GM10847 (cell line): ENCODE data around the gene PSMD7.

Experiments
- POLR2A ChIP-seq: IDR thresholded peaks from 2 replicates; pipeline ENCODE4 v1.6.1; 2011; ENCODE audit not compliant: insufficient read length; ENCODE audit errors: extremely low read depth

Gene PSMD7

DNA sequence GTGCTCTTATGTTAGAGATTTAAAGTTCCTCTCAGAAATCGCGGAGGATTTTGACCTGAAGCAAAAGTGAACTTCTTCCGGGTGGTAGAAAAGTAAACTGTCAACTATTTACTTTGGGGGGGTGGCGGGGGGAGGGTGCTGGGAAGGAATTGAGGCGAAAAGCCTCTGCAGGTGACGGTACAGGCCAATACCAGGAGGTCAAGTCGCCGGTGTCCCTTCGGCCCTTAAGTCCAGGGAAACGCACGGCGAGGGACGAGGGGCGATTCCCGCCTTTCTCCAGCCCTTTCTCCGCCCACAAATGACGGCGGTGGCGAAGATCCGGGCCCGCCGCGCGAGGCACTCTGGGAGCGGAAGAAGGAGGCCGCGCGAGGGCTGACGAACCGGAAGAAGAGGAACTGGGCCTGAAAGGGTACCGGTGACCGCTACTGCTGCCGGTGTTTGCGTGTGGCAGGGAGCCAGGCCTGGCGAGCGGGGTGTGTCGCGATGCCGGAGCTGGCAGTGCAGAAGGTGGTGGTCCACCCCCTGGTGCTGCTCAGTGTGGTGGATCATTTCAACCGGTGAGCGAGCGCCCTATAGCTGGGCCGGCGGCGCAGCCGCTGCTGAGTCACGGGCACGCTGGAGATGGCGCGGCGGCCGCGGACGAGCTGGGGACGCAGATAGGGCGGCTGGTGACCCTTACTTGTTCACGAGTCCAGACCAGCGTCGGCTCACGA, at the start of gene PSMD7:
TSS of gene PSMD7 (plus strand) at position 383 of the 713 bp plus-strand sequence. CDS start at position 484, 101 bp downstream.
- peak; percentile 85 for TF ChIP-seq POLR2A

DNA sequence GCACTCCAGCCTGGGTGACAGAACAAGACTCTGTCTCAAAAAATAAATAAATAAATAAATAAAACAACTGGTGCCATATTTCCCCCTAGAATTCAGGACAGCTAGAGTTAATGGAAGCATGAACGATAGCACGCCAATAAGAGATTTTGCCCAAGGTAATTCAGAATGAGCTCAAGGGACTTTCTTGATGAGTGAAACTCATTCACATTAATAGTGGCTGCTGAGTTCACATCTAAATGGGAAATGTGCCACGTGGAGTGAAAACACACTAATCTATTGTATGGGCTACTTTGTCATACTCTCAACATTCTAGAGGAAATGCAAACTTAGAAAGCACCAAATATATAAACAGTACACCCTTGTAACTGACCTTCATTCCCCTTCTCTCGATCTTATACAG, 47.4 kb upstream of the PSMD7 start:
- no peak for TF ChIP-seq POLR2A

DNA sequence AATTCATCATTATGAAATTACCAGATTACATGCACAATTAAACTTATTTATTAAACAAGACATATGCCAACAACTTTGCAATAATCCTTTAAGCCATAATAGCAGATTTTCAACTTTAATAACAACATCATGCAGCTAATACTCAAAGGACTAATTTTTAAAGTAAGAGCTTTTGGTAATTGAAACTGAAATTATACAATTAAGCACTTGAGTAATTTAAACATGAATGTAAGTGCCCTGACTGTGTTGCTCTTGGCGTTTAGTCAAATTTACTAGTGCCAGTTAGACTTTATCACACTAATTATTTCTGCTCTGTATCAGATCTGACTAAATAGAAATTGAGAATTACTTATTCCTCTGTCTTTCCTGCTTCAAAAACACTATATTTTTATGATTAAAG, 46.8 kb upstream of the PSMD7 start:
- TF ChIP-seq POLR2A = no peak

DNA sequence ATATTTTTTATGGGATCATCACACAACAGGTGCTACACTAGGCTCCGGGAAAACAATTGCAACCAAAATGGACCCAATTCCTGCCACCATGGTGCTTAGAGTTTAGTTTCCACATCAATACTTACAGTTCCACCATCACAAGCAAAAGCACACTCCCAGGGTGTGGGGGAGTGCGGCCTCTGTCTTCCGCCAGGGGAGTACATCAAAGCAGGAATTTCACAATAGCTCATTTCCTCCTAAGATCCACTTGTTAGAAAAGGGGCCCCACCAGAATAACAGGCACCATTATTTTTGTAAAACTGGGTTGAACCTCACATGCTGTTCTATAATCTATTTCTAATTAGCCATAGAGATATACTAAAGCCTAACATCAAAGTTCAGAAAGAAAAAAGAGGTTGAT, 44.3 kb upstream of the PSMD7 start:
- TF ChIP-seq POLR2A = no peak

DNA sequence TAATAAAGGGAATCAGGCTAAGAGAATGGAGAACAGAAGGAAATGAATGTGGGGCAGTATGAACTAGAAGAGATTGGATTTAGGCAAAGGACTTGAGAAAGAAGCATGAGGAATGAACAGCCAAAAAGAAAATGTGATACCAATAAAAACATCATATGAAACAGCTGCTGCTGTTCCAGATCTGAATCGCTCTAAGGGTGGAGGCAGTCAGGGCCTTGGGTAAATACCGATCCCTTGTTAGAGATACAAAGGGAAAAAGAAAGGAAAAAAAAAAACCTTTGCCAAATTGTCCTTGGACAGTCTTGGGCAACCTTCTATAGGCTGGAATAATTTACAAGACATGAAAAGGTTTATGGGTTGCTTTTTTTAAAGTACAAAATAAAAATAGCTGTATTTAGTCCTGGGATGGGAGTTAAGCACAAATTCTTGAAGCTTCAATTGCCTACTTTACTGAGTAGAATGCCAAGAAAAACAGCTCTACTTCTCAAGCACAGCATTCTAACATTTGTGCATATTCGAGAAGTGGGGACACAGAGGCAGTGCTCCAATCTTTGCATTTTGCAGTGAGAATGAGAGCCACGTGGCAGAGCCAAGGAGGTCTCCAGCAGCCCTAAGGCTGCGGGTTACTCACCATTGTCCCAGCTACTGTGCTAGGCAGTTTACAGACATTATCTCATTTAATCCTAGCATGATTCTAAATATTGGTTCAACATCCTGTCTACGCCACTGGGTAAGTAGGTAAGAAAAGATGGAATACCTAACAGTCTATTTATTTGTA, 43.3 kb upstream of the PSMD7 start:
- no peak for TF ChIP-seq POLR2A

DNA sequence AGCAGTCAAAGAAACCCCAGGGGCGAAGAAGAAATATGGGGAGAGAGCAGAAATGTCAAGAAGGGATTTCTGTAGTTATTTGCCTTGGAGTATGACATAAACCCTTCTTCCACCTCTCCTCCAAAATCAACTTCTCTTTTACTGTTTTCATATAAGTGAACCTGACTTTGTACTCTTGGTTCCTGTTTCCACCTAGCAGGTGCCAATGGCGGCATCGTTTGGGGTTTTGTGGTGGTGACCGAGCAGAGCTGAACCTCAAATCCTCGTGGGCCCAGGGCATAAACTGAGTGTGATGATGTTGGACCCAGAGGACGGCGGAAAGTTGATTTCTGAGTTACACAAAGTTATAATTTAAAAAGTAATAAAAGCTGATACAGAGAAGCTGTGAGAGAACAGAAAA, 39.6 kb upstream of the PSMD7 start:
- no peak for TF ChIP-seq POLR2A

DNA sequence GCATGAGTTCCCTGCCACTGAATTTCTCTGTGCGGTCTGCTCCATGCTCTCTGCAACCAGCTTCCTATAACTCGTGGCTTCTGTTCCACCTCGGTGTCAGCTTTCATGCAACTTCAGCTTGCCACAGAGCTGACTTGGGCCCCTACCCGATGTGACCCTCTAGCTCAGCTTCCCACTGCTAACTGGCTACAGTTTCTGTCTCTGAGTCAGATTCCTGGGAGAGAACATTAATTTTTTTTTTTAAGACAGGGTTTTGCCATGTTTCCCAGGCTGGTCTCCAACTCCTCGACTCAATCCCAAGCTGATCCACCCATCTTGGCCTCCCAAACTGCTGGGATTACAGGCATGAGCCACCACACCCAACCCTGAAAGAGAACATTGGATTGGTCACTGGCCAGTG, 35.5 kb upstream of the PSMD7 start:
- no peak for TF ChIP-seq POLR2A

DNA sequence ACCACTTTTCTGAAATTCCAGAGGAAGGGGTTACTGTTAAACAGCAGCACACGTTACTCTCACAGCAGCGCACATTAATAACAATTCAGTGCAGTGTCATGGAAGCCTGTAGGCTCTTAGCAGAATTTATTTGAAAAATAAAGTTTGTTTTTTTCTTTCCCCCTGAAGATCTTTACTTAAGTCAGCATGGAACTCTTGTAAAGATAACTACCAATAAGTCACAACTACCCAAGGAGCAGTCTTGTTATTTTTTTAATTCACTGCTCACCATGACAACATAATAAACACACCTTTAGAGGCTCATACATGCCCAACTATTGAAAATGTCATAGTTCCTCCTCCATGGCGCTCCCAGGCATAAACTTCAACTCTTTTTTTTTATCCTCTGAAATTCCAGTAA, 31.8 kb upstream of the PSMD7 start:
- no peak for TF ChIP-seq POLR2A

DNA sequence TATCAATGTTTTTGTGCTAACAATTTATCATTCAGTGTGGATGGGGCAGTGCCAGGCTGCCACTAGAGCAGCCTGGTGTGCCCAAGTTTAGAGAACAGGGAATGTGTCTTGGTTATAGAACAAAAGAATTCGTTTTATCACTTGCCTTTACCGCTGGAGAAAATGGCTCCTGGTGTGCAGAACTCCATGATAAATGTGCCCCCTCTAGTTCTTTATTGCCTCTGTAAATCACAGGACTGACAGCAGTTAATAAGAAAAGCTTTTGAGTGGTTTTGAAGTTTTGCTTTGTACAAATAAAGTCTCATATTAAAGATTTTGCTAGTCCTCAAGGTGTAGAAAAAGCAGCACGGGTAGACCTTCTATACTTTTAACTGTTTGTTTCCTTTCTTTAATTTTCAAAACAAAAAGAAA, 28.2 kb upstream of the PSMD7 start:
- TF ChIP-seq POLR2A = no peak

DNA sequence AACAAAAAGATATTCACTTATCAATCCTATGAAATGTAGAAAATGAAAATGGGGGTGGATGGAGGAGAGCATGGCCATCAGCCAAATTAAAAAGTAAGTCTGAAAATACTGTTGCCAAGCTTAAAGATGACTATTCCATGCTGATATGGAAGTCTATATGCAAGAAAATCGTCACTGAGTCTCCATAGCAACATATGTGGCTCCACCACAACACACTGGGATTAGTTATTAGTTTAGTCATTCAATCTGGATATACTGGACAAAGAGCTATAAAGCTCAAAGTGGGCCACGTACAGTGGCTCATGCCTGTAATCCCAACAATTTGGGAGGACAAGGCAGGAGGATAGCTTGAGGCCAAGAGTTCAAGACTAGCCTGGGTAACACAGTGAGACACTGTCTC, 24.7 kb upstream of the PSMD7 start:
- no peak for TF ChIP-seq POLR2A

DNA sequence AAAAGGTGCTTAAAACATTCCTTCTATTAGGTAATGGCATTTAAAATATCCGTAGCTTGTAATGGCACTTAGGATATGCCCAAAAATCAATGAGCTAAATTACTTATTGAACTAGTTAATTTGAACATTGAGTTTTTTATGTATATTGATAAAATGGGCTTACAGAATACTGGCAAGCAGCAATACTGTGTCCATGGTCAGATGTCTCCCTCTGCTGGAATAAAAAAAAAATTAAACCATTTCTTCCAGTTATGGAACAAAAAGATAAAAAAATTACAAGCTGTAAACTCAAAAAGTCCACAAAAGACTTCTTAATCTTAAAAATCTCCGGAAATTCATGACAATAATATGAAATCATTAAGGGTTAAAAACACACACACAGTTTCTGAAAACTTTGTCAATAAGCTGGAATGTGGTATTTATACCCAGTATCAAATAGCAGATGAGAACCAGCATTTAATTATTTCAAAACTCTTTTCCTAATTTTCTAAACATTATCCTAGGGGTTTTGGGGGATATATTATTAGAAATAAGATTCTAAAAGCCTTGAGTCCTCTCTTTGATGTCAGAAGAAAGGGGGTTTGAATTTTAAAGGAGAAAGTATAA, 21.5 kb upstream of the PSMD7 start:
- no peak for TF ChIP-seq POLR2A

DNA sequence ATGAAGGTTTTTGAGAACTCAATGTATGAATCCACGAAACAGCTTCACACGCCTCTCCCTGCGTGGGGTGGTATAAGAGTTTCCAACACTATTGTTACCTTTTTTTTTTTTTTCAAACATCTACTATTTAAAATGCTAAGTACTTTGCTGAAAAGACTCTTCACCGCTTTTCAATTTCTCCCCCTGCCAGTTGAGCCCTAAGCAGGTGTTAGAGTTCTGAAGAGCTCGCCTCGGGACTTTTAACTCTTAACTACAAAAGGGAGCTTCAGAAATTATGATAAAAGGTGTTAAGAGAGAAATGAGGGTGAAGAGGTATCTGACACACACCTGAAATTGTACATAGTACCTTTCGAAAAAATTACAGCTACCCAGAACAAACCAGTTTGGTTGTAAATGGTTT, 20.9 kb upstream of the PSMD7 start:
- no peak for TF ChIP-seq POLR2A

DNA sequence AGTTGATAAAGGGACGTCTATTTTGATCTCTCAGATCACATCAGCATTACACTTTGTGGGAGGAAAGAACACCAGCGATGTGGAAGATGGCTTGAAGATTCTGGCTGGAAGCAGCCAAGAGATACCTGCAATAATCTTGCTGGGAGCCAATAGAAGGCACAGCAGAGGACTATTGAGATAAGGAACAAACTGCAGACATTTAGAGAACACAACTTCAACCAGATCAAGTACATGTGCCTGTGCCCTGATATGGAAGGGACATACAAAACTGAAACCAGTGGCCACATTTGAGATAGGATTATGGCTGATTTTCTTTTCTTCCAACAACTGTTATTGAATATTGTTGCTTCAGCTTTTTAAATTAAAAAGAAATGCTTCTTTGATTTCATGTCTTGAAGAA, 18.6 kb upstream of the PSMD7 start:
- TF ChIP-seq POLR2A = no peak

DNA sequence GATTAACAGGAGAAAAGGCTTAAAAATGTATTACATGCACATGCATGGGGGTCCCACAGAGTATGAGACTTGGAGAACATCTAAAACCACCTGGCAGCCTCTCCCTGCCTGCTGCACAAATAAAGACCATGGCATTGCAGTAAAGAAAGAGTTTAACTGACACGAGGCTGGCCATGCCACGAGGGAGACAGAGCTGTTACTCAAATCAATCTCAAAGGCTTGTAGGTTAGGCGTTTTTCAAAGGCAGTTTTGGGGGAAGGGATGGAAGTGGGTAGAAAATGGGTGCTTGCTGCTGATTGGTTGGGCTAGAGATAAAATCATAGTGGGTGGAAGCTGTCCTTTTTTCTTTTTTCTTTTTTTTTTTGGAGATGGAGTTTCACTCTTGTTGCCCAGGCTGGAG, 17.3 kb upstream of the PSMD7 start:
- no peak for TF ChIP-seq POLR2A

DNA sequence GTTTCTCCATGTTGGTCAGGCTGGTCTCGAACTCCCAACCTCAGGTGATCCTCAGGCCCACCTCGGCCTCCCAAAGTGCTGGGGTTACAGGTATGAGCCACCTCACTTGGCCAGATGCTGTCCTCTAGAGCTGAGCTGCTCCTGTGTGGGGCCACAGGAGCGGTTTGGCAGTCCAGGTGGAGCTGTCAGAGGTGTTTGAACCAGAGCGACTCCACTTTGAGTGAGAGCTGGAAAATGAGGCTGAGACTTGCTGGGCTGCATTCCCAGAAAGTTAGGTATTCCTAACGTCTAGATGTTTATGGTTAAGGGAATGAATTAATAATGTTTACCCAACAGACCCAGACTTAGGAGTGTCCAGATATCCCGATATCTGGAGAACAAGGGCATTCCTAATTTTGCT, 16.8 kb upstream of the PSMD7 start:
- no peak for TF ChIP-seq POLR2A

DNA sequence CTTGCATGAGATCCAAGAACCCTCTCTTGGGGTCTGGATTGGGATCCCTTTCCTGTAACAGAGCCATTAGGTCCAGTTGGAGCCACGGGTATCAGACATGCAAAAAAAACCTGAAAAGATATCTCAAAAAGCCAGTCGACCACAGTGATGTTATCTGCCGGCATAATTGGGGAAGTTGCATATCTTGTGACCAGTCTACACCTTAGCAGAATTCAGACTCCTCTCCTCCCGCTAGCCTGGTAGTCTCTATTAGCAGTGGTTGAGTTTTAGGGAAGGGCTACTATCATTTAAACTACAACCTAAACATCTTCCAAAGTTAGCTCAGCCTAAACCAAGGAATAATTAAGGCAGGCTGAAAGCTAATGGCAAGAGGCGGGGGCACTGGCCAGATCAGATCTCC, 16.2 kb upstream of the PSMD7 start:
- no peak for TF ChIP-seq POLR2A
